Forelimb muscle (tissue), 1 donor: Measurements from ENCODE around the gene ASCL3. TPM values are rescaled to one million over a fixed set of nuclear protein-coding genes. Genes with fewer than 3 reads are reported as not detected.
"Not testable (repeated sequence)": the region's sequence is repeated elsewhere in the genome, so short reads cannot be mapped to it uniquely, and the experiment has no call there.

Source experiments
- DNase-seq: peaks from one replicate; pipeline ENCODE4 v3.0.0-alpha.2; 2013; ENCODE audit warnings: low read depth
- polyA plus RNA-seq: library from polyadenylated mRNA; unstranded; fragments of 120-200 nt; gene quantifications from one replicate; pipeline ENCODE4 v1.2.1, GENCODE V29; 2013; ENCODE audit not compliant: insufficient read length

Gene ASCL3, protein sequence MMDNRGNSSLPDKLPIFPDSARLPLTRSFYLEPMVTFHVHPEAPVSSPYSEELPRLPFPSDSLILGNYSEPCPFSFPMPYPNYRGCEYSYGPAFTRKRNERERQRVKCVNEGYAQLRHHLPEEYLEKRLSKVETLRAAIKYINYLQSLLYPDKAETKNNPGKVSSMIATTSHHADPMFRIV
- polyA plus RNA-seq = not detected

DNA sequence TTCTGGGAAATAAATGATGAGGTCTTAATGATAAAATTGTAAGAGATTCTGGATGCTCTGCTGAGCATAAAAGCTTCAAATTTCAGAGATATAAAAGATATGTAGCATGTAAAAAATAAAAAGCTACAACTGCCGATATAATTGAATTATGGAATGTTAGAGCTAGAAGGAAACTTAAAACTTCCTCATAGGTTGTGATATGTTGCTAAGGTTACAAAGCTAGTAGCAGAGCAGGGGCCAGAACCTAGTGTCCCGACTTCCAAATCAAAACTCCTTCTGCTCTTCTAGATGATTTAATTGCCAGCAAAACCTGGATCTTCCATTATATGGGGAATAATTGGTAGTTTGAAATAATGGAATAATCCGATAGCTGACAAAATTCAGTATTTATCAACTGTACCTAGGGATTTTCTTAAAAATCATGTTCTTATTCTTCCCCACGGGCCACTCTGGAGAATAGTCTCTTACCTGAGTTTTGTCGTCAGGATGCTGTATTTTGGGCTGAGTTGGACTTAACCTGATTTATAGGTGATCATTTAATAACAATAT is at the start of gene ASCL3:
TSS of gene ASCL3 (minus strand) at position 499 of the 549 bp plus-strand sequence. CDS start 4,855 bp downstream, outside the sequence.
- no peak for DNase-seq

DNA sequence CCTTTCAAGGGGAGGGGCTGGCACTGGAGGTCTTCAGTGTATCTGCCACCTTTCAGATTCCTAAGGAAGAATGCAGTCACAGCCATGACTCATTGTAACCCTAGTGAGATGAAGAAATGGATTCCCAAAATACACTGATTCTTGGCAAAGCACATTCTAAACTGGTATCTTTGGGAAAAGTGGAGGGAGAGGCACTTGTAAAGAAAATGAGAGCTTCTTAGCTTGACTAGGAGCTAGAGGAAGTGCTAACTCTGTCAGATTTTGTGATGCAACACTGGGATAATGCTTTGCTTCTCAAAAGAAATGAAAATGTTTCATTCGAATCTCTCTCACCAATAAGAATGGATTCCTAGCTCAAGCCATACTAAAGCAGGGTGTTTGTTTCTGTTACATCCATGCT is 46.6 kb upstream of the ASCL3 start:
- DNase-seq = no peak

DNA sequence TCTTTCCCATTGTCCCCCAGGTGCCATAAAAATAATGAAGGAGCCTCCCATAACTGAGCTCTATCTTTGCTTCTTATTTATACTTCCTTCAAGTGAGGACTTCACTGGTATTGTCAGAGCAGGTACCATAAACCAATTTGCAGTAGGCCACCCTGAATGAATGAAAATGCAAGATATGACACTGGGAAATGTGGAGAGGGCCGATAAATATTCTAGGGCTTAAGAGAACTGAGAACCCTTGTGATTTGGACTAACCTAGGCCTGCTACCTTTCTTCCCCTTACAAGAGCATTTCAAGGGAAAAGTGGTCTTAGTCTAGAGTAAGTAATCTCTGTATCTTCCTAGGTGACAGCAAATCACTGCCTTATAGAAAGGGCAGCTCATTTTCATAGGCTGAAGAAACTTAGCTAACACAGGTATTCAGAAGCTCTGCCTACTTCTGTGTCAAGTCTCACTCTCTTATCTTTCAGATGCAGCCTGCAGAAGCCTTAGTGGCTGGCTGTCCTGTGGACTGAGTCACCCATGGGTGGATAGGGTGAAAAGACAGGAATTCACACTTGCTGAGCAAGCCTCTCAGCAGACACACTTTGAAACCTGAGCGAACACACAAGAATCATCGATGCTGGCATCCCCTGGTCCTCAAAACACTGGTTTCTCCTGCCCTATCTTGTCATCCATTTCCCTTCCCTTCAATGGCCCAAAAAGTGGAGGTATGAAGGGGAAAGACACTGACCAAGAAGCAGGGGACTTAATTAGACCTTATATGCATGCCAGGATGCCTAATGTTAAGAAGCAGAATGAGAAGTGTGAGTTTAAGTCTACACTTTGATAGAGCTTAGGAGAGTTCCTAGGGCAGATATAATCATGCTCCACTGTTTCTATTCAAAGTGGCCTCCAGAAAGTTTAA is 45.8 kb upstream of the ASCL3 start:
- no peak for DNase-seq

GRCh38 chr11:8987446-8987845 is 44.6 kb upstream of the ASCL3 start:
- DNase-seq = no peak

DNA sequence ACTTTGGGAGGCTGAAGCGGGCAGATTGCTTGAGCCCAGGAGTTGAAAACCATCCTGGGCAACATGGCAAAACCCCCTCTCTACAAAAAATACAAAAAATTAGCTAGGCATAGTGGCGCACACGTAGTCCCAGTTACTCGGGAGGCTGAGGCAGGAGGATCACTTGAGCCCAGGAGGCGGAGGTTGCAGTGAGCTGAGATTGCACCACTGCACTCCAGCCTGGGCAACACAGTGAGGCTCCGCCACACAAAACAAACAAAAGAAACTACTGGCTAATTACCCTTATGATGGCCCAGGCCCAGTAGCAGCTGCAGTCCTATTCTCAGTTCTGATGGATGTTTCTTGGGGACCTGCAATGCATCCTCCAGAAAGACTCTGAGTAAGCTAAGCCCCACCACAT is 44.0 kb upstream of the ASCL3 start:
- DNase-seq = not testable (repeated sequence)

GRCh38 chr11:8985462-8985861 is 42.6 kb upstream of the ASCL3 start:
- no peak for DNase-seq

- DNase-seq = no peak
These were observed 40.7 kb upstream of the ASCL3 start for GRCh38 chr11:8983552-8983951.

- no peak for DNase-seq
These were observed 37.7 kb upstream of the ASCL3 start for GRCh38 chr11:8980485-8980884.

DNA sequence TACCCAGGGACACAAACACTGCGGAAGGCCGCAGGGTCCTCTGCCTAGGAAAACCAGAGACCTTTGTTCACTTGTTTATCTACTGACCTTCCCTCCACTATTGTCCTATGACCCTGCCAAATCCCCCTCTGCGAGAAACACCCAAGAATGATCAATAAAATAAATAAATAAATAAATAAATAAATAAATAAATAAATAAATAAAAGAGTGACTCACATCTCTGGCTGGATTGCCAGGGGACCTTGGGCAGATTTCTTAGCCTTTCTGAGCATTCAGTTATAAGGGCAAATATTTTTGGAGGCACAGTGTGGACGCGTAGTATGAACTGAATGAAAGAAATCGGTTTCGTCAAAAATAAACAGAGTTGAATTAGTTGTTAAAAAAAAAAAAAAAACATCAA is 36.5 kb upstream of the ASCL3 start:
- not testable (repeated sequence) for DNase-seq

- DNase-seq = no peak
These were observed 30.3 kb upstream of the ASCL3 start for GRCh38 chr11:8973121-8973520.

DNA sequence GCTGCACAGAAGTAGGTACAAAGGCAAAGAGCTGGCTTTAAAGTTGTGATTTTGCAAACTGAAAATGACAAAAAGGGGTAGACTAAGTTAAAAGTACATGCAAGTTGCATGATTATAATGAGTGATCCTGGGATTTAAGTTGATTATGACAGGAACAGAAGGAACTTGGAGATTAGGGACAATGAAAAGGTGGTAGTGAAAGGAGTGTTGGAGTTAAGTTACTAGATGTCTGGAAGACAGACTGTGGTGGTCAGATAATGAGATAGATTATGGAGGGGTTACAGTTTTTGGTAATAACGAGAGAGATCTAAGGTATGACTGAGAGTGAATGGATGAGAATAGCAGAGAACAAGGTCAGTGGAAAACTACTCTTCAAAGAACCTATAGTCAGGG is 29.1 kb upstream of the ASCL3 start:
- DNase-seq = no peak

GRCh38 chr11:8971196-8971923 is 28.5 kb upstream of the ASCL3 start:
- DNase-seq = no peak

- DNase-seq = no peak
These were observed 24.4 kb upstream of the ASCL3 start for GRCh38 chr11:8967184-8967583.

- DNase-seq = peak; percentile 58
These were observed 21.8 kb upstream of the ASCL3 start, which contains the start of gene TMEM9B for GRCh38 chr11:8964324-8965320. TMEM9B (minus strand) TSS chr11:8964442; CDS start chr11:8964313, 129 bp downstream.

DNA sequence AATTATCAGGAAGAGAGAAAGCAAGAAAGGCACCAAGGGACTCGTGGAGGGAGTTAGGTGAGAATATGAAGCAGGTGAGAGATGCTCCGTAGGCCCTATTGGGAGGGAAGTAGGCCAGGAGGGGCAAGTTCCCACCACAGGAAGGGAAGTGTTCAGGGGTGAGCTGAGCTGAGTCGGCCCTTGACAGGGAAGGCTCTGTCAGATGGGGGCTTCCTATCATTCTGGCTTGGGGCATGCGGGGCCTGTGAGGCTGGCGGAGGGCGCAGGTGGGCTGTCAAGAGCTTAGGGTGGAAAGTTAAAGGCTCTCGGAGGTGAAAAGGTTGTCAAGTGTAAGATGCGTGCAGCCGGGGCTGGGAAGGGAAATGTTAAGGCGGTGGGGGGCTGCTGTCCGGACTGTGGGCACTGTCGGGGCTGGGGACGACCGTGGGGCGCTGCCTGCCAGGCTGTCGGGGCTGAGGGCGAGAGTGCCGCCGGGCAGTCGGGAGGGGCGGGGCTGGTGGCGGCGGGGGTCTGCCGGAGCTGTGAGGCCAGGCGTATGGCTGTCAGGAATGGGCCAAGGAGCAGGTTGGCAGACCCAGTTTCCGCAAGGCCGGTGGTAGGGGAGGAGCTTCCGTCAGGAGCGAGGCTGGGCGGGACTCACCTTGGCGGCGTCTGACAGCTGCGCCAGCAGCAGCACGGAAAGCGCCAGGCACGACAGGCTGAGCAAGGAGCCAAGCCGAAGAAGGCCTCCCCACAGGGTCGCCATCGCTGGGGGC is 20.9 kb upstream of the ASCL3 start:
- DNase-seq = peak; percentile 11

GRCh38 chr11:8962841-8963240 is 20.0 kb upstream of the ASCL3 start:
- DNase-seq = no peak

GRCh38 chr11:8961401-8961800 is 18.6 kb upstream of the ASCL3 start:
- DNase-seq = no peak

DNA sequence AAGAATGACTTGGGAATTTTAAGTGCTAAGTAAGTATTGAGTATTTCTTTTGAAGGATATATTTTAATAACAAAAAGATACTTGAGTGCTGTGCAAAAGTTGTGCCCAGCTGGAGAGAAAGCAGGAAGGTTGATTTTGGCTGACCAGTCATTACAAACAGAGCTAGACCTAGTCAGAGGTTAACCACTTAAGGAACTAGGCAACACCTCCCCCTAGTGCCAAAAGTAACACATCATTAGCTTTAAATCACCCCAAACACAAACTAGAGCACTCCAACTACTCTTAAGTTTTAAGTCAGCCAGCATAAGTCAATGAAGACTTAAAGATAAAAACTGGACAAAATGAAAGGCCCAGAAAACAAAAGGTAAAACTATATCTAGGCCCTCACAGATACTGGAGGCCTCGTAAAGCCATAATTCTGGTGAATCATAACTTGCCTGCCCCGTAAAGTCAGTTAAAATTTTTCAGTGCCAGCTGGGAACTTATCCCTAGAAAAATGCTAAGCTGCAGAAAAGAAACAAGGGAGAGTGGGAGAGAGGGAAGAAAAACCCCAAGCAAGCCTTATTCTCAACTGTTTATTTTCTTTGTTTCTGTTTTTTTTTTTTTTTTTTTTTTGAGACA is 16.8 kb upstream of the ASCL3 start:
- DNase-seq = peak; percentile 56

DNA sequence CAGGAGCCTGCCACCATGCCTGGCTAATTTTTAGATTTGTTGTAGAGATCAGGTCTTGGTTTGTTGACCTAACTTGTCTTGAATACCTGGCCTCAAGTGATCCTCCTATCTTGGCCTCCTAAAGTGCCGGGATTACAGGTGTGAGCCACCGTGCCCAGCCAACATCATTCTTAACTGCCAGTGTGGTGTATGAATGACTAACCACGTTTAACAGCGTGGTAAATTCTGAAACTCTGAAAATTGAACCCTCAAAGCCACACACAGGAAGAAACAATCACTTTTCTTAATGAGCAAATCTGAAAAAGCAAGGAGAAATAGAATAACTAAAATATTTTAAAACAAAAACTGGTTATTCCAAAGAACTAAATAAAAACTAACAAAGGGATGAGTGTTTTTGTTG is 14.0 kb upstream of the ASCL3 start:
- DNase-seq = no peak

DNA sequence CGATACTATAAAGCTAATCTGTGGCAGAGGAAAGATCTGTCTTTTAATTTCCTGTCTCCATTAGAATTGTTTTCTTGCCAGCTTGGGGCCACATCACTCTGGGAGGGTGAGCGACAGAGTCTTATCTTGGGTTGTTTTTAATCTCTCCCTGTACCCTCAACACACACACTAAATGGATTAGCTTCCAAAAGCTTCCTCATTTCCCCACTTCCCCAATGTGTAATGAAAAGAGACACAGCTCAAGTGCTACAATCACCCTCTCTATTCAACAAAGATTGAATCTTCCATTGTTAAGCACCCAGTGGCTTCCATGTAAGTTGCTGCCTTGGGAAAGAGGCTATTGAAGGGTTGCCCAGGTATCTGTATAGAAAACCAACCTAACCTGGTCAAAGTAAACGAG is 6.1 kb upstream of the ASCL3 start:
- no peak for DNase-seq
